ENCODE measurements around the gene GRK5.
A peak's percentile ranks its signal among the peaks of the same experiment; 100 is the strongest.

GRK5 gene

DNA sequence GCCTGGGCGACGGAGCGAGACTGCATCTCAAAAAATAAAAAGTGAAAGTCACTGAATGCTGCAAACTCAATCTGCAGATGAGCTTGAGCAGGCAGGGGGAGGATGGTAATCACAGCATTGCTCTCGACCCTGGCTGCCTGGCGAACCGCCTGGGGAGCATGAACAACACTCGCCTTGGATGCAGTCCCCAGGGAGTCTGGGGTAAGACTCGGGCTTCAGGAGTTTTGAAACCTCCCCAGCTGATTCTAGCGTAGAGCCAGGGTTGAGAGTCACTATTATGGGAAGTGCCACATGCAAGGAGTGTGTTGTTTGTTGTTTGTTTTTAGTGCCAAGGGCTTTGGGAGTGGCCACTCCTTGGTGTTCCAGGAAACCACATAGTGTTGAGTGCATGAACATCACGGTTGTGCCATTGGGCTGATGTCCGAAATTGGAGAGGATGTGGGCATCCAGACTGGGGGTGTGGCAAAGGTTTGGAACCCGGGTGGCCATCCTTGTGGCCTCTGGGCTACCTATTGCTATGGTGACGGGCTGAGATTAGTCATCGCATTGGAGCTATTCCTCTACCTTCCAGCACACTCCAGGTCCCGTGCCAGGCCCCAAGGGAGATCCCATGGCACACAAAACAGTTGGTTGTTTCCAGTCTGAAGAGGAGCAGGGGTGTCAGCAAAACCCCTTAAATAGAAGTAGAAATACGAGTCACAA lies 242.5 kb downstream of the GRK5 start:
- TF ChIP-seq POLR2A (IDR thresholded peaks at IDR 0.05; ENCODE audit: low read depth, low read length) (no peak), TAF1 (IDR thresholded peaks at IDR 0.05; ENCODE audit: borderline replicate concordance, low read depth, low read length) (no peak), POLR2AphosphoS5 (IDR thresholded peaks at IDR 0.05; ENCODE audit: low read depth, low read length) (no peak)
- DNase-seq (ENCODE audit: insufficient read length): no peak
- no peak for FAIRE-seq

- DNase-seq (ENCODE audit: insufficient read length) (no peak), FAIRE-seq (no peak)
- TF ChIP-seq TAF1 (IDR thresholded peaks at IDR 0.05; ENCODE audit: borderline replicate concordance, low read depth, low read length) (no peak), POLR2AphosphoS5 (IDR thresholded peaks at IDR 0.05; ENCODE audit: low read depth, low read length) (no peak), POLR2A (IDR thresholded peaks at IDR 0.05; ENCODE audit: low read depth, low read length) (no peak)
These were observed 243.4 kb downstream of the GRK5 start for GRCh38 chr10:119450606-119451299.

- TF ChIP-seq POLR2A (IDR thresholded peaks at IDR 0.05; ENCODE audit: low read depth, low read length) (no peak), TAF1 (IDR thresholded peaks at IDR 0.05; ENCODE audit: borderline replicate concordance, low read depth, low read length) (no peak), POLR2AphosphoS5 (IDR thresholded peaks at IDR 0.05; ENCODE audit: low read depth, low read length) (no peak)
- no peak for FAIRE-seq
- no peak for DNase-seq (ENCODE audit: insufficient read length)
These were observed 244.0 kb downstream of the GRK5 start for GRCh38 chr10:119451300-119451896.

- FAIRE-seq (no peak), DNase-seq (ENCODE audit: insufficient read length) (no peak)
- TF ChIP-seq POLR2AphosphoS5 (IDR thresholded peaks at IDR 0.05; ENCODE audit: low read depth, low read length) (no peak), TAF1 (IDR thresholded peaks at IDR 0.05; ENCODE audit: borderline replicate concordance, low read depth, low read length) (no peak), POLR2A (IDR thresholded peaks at IDR 0.05; ENCODE audit: low read depth, low read length) (no peak)
These were observed 245.0 kb downstream of the GRK5 start for GRCh38 chr10:119452396-119452795.

- FAIRE-seq: no peak
- TF ChIP-seq POLR2AphosphoS5 (IDR thresholded peaks at IDR 0.05; ENCODE audit: low read depth, low read length) (no peak), TAF1 (IDR thresholded peaks at IDR 0.05; ENCODE audit: borderline replicate concordance, low read depth, low read length) (no peak), POLR2A (IDR thresholded peaks at IDR 0.05; ENCODE audit: low read depth, low read length) (no peak)
- DNase-seq (ENCODE audit: insufficient read length): no peak
These were observed 245.9 kb downstream of the GRK5 start for GRCh38 chr10:119453313-119453712.

- FAIRE-seq (no peak), DNase-seq (ENCODE audit: insufficient read length) (no peak)
- no peak for TF ChIP-seq POLR2A (IDR thresholded peaks at IDR 0.05; ENCODE audit: low read depth, low read length)
These were observed 246.9 kb downstream of the GRK5 start for GRCh38 chr10:119454316-119454715.

- TF ChIP-seq TAF1 (IDR thresholded peaks at IDR 0.05; ENCODE audit: borderline replicate concordance, low read depth, low read length) (no peak), POLR2AphosphoS5 (IDR thresholded peaks at IDR 0.05; ENCODE audit: low read depth, low read length) (no peak), POLR2A (IDR thresholded peaks at IDR 0.05; ENCODE audit: low read depth, low read length) (no peak)
- DNase-seq (ENCODE audit: insufficient read length): no peak
- FAIRE-seq: no peak
These were observed 247.6 kb downstream of the GRK5 start for GRCh38 chr10:119454990-119455389.

DNA sequence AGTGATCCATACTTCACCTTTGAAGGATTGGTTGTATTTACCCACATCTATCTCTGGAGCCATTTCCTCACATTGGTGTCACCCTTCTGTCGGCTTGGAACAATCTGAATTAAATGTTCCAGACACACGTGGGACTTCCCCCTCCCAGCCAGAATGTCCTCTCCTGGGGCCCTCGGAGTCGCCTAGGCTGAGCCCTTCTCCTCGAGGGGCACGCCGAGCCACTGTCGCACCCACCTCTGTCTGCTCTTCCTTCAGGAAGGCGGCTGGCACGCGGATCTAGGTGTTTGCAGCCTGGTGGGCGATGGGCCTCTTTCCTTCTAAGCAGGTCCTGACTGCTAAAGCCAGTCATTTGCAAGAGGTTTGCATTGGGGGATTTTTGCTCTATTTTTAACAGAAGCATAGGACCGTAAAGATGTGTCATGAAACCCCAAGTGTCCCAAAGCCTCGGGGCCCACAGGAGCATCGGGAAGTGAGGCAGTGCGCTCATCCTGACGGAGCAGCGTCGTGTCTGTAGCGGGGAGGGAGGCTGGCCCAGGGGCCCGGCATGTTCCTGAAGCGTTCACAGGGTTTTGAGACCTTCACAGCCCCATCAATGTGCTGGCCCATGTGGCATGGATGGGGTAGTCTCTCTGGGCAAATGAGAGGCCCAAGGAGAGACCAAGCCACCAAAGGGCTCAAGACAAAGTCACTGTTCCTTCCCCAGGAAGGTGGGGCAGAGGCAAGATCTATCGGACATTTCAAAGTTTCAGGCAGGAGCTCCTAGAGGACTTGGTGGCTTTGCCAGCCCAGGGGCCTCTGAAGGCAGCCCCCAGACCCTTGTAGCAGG lies 248.5 kb downstream of the GRK5 start:
- FAIRE-seq (peak; percentile 74), DNase-seq (ENCODE audit: insufficient read length) (no peak)

DNA sequence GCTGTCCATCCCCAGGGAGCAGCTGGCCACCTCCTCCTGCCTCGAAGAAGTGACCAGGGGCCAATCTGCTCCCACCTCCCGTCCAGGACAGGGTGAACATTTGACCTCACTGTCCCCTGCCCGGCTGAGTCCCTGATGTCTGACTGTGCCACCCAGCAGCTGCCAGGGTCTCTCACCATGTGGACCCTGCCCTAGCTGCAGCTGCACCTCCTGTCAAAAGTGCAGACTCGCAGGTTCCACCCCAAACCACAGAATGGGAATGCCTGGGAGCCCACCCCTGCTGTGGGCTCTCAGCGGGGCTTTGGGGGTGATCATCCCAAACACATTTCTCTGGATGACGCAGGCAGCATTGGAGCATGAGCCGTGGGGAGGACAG lies 249.1 kb downstream of the GRK5 start:
- TF ChIP-seq POLR2AphosphoS5 (IDR thresholded peaks at IDR 0.05; ENCODE audit: low read depth, low read length): no peak
- TF ChIP-seq TAF1 (IDR thresholded peaks at IDR 0.05; ENCODE audit: borderline replicate concordance, low read depth, low read length): no peak
- no peak for TF ChIP-seq POLR2A (IDR thresholded peaks at IDR 0.05; ENCODE audit: low read depth, low read length)

More for the DNA sequence above, 248.5 kb downstream of the GRK5 start:
- TF ChIP-seq POLR2A (IDR thresholded peaks at IDR 0.05; ENCODE audit: low read depth, low read length): no peak
- no peak for TF ChIP-seq POLR2AphosphoS5 (IDR thresholded peaks at IDR 0.05; ENCODE audit: low read depth, low read length)
- TF ChIP-seq TAF1 (IDR thresholded peaks at IDR 0.05; ENCODE audit: borderline replicate concordance, low read depth, low read length): no peak

GRCh38 chr10:119457966-119458766 lies 250.8 kb downstream of the GRK5 start:
- no peak for TF ChIP-seq TAF1 (IDR thresholded peaks at IDR 0.05; ENCODE audit: borderline replicate concordance, low read depth, low read length)
- TF ChIP-seq POLR2AphosphoS5 (IDR thresholded peaks at IDR 0.05; ENCODE audit: low read depth, low read length): no peak
- TF ChIP-seq POLR2A (IDR thresholded peaks at IDR 0.05; ENCODE audit: low read depth, low read length): no peak
- no peak for FAIRE-seq
- DNase-seq (ENCODE audit: insufficient read length): no peak

More for the DNA sequence above, 249.1 kb downstream of the GRK5 start:
- FAIRE-seq (no peak), DNase-seq (ENCODE audit: insufficient read length) (no peak)

All from GM12892 (cell line).